ENCODE results near the gene DPH2. TPM values are rescaled to one million over a fixed set of nuclear protein-coding genes. Genes with fewer than 3 reads are reported as not detected.

DPH2 gene
- total RNA-seq, 1 experiment from 2014 or later, result 57.5 TPM

DNA sequence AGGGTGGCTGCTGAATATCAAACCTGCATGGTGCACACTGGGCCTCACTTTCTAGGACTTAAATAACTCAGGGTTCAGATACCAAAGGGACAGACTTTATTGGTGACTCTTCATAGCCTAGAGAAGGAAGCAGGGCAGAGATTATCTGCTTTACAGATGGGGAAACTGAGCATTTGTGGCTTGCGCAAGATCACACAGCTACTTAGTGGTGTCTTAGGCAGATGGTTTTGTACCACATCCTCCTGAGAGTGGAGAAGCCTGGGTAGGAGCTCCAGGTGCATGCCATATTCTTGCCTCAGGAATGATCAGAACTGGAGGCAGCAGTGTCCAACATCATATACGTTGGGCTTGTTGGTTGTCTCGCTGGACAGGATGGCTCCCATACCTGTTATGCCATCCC lies 6.8 kb upstream of the DPH2 start (continued):
- TF ChIP-seq, protein P1, sequence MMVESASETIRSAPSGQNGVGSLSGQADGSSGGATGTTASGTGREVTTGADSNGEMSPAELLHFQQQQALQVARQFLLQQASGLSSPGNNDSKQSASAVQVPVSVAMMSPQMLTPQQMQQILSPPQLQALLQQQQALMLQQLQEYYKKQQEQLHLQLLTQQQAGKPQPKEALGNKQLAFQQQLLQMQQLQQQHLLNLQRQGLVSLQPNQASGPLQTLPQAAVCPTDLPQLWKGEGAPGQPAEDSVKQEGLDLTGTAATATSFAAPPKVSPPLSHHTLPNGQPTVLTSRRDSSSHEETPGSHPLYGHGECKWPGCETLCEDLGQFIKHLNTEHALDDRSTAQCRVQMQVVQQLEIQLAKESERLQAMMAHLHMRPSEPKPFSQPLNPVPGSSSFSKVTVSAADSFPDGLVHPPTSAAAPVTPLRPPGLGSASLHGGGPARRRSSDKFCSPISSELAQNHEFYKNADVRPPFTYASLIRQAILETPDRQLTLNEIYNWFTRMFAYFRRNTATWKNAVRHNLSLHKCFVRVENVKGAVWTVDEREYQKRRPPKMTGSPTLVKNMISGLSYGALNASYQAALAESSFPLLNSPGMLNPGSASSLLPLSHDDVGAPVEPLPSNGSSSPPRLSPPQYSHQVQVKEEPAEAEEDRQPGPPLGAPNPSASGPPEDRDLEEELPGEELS (CRISPR knock-in tag; IDR thresholded peaks at IDR 0.05), result no peak
- TF ChIP-seq CREM (CRISPR knock-in tag; IDR thresholded peaks at IDR 0.05) (no peak), PRRX2 (CRISPR knock-in tag; IDR thresholded peaks at IDR 0.05) (no peak), ZNF396 (CRISPR knock-in tag; IDR thresholded peaks at IDR 0.05; ENCODE audit: borderline replicate concordance) (no peak), SMAD4 (CRISPR knock-in tag; IDR thresholded peaks at IDR 0.05) (no peak)
- TF ChIP-seq, protein P2, sequence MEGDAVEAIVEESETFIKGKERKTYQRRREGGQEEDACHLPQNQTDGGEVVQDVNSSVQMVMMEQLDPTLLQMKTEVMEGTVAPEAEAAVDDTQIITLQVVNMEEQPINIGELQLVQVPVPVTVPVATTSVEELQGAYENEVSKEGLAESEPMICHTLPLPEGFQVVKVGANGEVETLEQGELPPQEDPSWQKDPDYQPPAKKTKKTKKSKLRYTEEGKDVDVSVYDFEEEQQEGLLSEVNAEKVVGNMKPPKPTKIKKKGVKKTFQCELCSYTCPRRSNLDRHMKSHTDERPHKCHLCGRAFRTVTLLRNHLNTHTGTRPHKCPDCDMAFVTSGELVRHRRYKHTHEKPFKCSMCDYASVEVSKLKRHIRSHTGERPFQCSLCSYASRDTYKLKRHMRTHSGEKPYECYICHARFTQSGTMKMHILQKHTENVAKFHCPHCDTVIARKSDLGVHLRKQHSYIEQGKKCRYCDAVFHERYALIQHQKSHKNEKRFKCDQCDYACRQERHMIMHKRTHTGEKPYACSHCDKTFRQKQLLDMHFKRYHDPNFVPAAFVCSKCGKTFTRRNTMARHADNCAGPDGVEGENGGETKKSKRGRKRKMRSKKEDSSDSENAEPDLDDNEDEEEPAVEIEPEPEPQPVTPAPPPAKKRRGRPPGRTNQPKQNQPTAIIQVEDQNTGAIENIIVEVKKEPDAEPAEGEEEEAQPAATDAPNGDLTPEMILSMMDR (IDR thresholded peaks at IDR 0.05), result no peak

DNA sequence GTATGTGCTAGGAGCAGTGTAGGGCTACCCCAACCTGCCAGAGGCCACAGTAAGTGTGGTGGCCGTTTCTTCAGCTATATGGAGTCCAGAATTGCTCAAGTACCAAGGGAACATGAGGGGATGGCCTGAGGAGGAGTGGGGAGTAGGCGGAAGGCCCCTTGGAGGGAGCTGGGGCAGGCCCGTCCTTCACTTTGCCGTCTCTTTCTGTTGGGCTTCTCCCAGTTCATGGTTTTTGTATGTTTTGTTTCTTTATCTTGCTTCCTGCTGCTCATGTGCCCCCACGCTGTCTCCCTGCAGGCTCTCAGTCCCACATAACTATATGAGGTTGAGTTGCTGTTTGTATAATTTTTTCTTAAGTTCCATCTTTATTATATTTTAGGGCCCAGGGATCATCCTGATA lies 5.9 kb upstream of the DPH2 start:
- ChIA-PET POLR2A (no interaction called here), CTCF (interaction anchor here (1.1 kb wide), 1 partner anchor 29 kb away, joined by 3 read pairs; no protein-coding TSS in a partner anchor)
- DNase-seq (ENCODE audit: low spot score) (no peak), ATAC-seq (no peak)
- no peak for TF ChIP-seq ZNF423 (CRISPR knock-in tag; IDR thresholded peaks at IDR 0.05)
- Mint-ChIP-seq H3K27me3 (ENCODE audit: low read depth) (no peaks in the 10 kb centered on the region), H3K36me3 (0 out of 2 replicates have a peak, but pooled peaks cover under 1% of the 10 kb centered on the region), H3K4me3 (no peak overlapping the region), H3K9me3 (no peaks in the 10 kb centered on the region), H3K4me1 (no peaks in the 10 kb centered on the region), H3K27ac (no peak overlapping the region)

DNA sequence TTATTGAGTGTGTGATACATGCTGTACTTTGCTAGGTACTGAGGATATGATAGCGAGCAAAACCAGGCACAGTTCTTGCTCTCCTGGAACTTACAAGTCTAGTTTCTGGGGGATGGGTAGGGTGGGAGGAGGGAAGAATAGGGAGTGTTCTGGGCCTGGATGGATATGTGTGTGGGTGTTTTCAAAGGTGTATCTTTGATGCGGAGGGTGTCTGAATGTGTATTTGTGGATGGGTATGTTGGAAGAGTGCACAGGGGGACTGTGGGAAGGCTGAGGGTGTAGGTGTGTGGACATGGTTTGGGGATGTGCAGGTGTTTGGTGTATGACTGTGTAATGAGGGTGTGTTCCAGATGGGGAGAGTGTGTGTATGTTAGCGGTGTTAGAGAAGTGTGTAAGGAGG lies 4.5 kb upstream of the DPH2 start:
- Mint-ChIP-seq H3K9me3 (no peaks in the 10 kb centered on the region), H3K36me3 (no peaks in the 10 kb centered on the region), H3K4me1 (peaks cover 6% of the 10 kb centered on the region; the same call in 1 of the 2 replicates), H3K27ac (no peak overlapping the region), H3K27me3 (ENCODE audit: low read depth) (no peaks in the 10 kb centered on the region), H3K4me3 (no peak overlapping the region)
- DNase-seq (ENCODE audit: low spot score) (no peak), ATAC-seq (no peak)
- TF ChIP-seq HMGA2 (CRISPR knock-in tag; IDR thresholded peaks at IDR 0.05) (no peak), GRHL2 (CRISPR knock-in tag; IDR thresholded peaks at IDR 0.05; ENCODE audit: insufficient replicate concordance, severe bottlenecking) (no peak), ELF4 (CRISPR knock-in tag; IDR thresholded peaks at IDR 0.05; ENCODE audit: low read depth) (no peak), ATF1 (CRISPR knock-in tag; IDR thresholded peaks at IDR 0.05) (no peak), RELA (CRISPR knock-in tag; IDR thresholded peaks at IDR 0.05; ENCODE audit: borderline replicate concordance) (no peak), FOXJ3 (CRISPR knock-in tag; IDR thresholded peaks at IDR 0.05; ENCODE audit: borderline replicate concordance) (no peak), ZNF121 (CRISPR knock-in tag; IDR thresholded peaks at IDR 0.05) (no peak), ZNF416 (CRISPR knock-in tag; IDR thresholded peaks at IDR 0.05) (no peak), NR3C1 (CRISPR knock-in tag; conservative IDR thresholded peaks at IDR 0.05; ENCODE audit: low read depth) (no peak)
- TF ChIP-seq, protein P3, sequence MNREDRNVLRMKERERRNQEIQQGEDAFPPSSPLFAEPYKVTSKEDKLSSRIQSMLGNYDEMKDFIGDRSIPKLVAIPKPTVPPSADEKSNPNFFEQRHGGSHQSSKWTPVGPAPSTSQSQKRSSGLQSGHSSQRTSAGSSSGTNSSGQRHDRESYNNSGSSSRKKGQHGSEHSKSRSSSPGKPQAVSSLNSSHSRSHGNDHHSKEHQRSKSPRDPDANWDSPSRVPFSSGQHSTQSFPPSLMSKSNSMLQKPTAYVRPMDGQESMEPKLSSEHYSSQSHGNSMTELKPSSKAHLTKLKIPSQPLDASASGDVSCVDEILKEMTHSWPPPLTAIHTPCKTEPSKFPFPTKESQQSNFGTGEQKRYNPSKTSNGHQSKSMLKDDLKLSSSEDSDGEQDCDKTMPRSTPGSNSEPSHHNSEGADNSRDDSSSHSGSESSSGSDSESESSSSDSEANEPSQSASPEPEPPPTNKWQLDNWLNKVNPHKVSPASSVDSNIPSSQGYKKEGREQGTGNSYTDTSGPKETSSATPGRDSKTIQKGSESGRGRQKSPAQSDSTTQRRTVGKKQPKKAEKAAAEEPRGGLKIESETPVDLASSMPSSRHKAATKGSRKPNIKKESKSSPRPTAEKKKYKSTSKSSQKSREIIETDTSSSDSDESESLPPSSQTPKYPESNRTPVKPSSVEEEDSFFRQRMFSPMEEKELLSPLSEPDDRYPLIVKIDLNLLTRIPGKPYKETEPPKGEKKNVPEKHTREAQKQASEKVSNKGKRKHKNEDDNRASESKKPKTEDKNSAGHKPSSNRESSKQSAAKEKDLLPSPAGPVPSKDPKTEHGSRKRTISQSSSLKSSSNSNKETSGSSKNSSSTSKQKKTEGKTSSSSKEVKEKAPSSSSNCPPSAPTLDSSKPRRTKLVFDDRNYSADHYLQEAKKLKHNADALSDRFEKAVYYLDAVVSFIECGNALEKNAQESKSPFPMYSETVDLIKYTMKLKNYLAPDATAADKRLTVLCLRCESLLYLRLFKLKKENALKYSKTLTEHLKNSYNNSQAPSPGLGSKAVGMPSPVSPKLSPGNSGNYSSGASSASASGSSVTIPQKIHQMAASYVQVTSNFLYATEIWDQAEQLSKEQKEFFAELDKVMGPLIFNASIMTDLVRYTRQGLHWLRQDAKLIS (CRISPR knock-in tag; IDR thresholded peaks at IDR 0.05; ENCODE audit: borderline replicate concordance), result no peak
- TF ChIP-seq, protein P4, sequence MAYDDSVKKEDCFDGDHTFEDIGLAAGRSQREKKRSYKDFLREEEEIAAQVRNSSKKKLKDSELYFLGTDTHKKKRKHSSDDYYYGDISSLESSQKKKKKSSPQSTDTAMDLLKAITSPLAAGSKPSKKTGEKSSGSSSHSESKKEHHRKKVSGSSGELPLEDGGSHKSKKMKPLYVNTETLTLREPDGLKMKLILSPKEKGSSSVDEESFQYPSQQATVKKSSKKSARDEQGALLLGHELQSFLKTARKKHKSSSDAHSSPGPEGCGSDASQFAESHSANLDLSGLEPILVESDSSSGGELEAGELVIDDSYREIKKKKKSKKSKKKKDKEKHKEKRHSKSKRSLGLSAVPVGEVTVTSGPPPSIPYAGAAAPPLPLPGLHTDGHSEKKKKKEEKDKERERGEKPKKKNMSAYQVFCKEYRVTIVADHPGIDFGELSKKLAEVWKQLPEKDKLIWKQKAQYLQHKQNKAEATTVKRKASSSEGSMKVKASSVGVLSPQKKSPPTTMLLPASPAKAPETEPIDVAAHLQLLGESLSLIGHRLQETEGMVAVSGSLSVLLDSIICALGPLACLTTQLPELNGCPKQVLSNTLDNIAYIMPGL (CRISPR knock-in tag; IDR thresholded peaks at IDR 0.05), result no peak
- POLR2A ChIA-PET, result no interaction called here
- CTCF ChIA-PET, result no interaction called here

All from WTC11 (cell line).